ENCODE measurements around the gene IRGQ. TPM values are rescaled to one million over a fixed set of nuclear protein-coding genes. Genes with fewer than 3 reads are reported as not detected.

The IRGQ gene
- total and polyA plus RNA-seq, 2 experiments from 2014 or later: 5.7 to 19.9 TPM

- peaks cover 8% of the 10 kb centered on the region; the same call in 1 of the 2 replicates for H3K4me1 ChIP-seq (ENCODE audit: insufficient read depth)
- no peak overlapping the region for H3K27ac ChIP-seq
- H3K9me3 ChIP-seq (ENCODE audit: low read depth): no peaks in the 10 kb centered on the region
- H2AFZ ChIP-seq: no peak overlapping the region
- H3F3A ChIP-seq (ENCODE audit: insufficient read depth): peaks cover 25% of the 10 kb centered on the region
- no peak for TF ChIP-seq EZH2 (IDR thresholded peaks at IDR 0.05; ENCODE audit: insufficient read depth, poor library complexity, severe bottlenecking)
- no peak for TF ChIP-seq EZH2phosphoT487 (IDR thresholded peaks at IDR 0.05; ENCODE audit: insufficient read depth, low read depth)
- no peaks in the 10 kb centered on the region for H4K20me1 ChIP-seq (ENCODE audit: insufficient read depth)
- no peaks in the 10 kb centered on the region for H3K27me3 ChIP-seq (replicated peaks; ENCODE audit: insufficient read depth)
- H3K9me2 ChIP-seq (ENCODE audit: insufficient read depth): no peaks in the 10 kb centered on the region
- in situ Hi-C loops (cut with MboI): no loop called here
- H3K79me2 ChIP-seq (ENCODE audit: insufficient read depth): peaks cover 24% of the 10 kb centered on the region
- WGBS, 2 experiments (ENCODE audit: low coverage in 1 of 2, low lambda C conversion rate in 2 of 2, missing lambda C conversion rate in 2 of 2): 77 to 79% methylated on average over 9 of the region's 9 CpGs
- H3K36me3 ChIP-seq (ENCODE audit: low read depth): no peaks in the 10 kb centered on the region
- no peak overlapping the region for H3K9ac ChIP-seq
- no peak overlapping the region for H3K4me3 ChIP-seq
- DNase-seq: no peak
- no peak overlapping the region for H3K4me2 ChIP-seq (ENCODE audit: unreplicated experiment)
Measured at GRCh38 chr19:43564800-43565199, 31.1 kb downstream of the IRGQ start.

GRCh38 chr19:43563816-43564457 lies 32.0 kb downstream of the IRGQ start:
- Histone ChIP-seq H2AFZ (no peak overlapping the region), H3K4me2 (ENCODE audit: unreplicated experiment) (no peak overlapping the region), H3K4me3 (no peak overlapping the region), H3K27me3 (replicated peaks; ENCODE audit: insufficient read depth) (no peaks in the 10 kb centered on the region), H3K9me2 (ENCODE audit: insufficient read depth) (no peaks in the 10 kb centered on the region), H4K20me1 (ENCODE audit: insufficient read depth) (no peaks in the 10 kb centered on the region), H3K4me1 (ENCODE audit: insufficient read depth) (peaks cover 8% of the 10 kb centered on the region; the same call in 1 of the 2 replicates), H3F3A (ENCODE audit: insufficient read depth) (peaks cover 25% of the 10 kb centered on the region), H3K9ac (no peak overlapping the region), H3K36me3 (ENCODE audit: low read depth) (no peaks in the 10 kb centered on the region), H3K79me2 (ENCODE audit: insufficient read depth) (peaks cover 16% of the 10 kb centered on the region), H3K27ac (no peak overlapping the region), H3K9me3 (ENCODE audit: low read depth) (no peaks in the 10 kb centered on the region)
- WGBS, 2 experiments (ENCODE audit: low coverage in 1 of 2, low lambda C conversion rate in 2 of 2, missing lambda C conversion rate in 2 of 2): 89 to 91% methylated on average over 10 of the region's 10 CpGs
- no peak for DNase-seq
- in situ Hi-C loops (cut with MboI): no loop called here
- no peak for TF ChIP-seq EZH2phosphoT487 (IDR thresholded peaks at IDR 0.05; ENCODE audit: insufficient read depth, low read depth)
- no peak for TF ChIP-seq EZH2 (IDR thresholded peaks at IDR 0.05; ENCODE audit: insufficient read depth, poor library complexity, severe bottlenecking)

GRCh38 chr19:43562698-43563241 lies 33.2 kb downstream of the IRGQ start:
- Histone ChIP-seq H3F3A (ENCODE audit: insufficient read depth) (peaks cover 29% of the 10 kb centered on the region), H3K4me1 (ENCODE audit: insufficient read depth) (peaks cover 8% of the 10 kb centered on the region; the same call in 1 of the 2 replicates), H3K4me2 (ENCODE audit: unreplicated experiment) (peak overlapping the region; percentile 10), H4K20me1 (ENCODE audit: insufficient read depth) (no peaks in the 10 kb centered on the region), H3K27me3 (replicated peaks; ENCODE audit: insufficient read depth) (no peaks in the 10 kb centered on the region), H3K9me3 (ENCODE audit: low read depth) (no peaks in the 10 kb centered on the region), H3K9ac (peak overlapping the region; percentile 22; the same call in 1 of the 2 replicates), H3K9me2 (ENCODE audit: insufficient read depth) (no peaks in the 10 kb centered on the region), H3K36me3 (ENCODE audit: low read depth) (no peaks in the 10 kb centered on the region), H3K4me3 (no peak overlapping the region), H3K79me2 (ENCODE audit: insufficient read depth) (0 out of 2 replicates have a peak, but pooled peaks cover 5% of the 10 kb centered on the region), H3K27ac (peak overlapping the region; percentile 71), H2AFZ (no peak overlapping the region)
- WGBS, 2 experiments (ENCODE audit: low coverage in 1 of 2, low lambda C conversion rate in 2 of 2, missing lambda C conversion rate in 2 of 2): 39 to 40% methylated on average over 14 of the region's 14 CpGs
- TF ChIP-seq EZH2phosphoT487 (IDR thresholded peaks at IDR 0.05; ENCODE audit: insufficient read depth, low read depth): no peak
- no peak for TF ChIP-seq EZH2 (IDR thresholded peaks at IDR 0.05; ENCODE audit: insufficient read depth, poor library complexity, severe bottlenecking)
- in situ Hi-C loops (cut with MboI): no loop called here
- DNase-seq: peak; percentile 88

GRCh38 chr19:43562226-43562697 lies 33.7 kb downstream of the IRGQ start:
- H3K4me3 ChIP-seq: no peak overlapping the region
- H3K9me3 ChIP-seq (ENCODE audit: low read depth): no peaks in the 10 kb centered on the region
- peaks cover 8% of the 10 kb centered on the region; the same call in 1 of the 2 replicates for H3K4me1 ChIP-seq (ENCODE audit: insufficient read depth)
- no peaks in the 10 kb centered on the region for H3K9me2 ChIP-seq (ENCODE audit: insufficient read depth)
- no peak overlapping the region for H3K4me2 ChIP-seq (ENCODE audit: unreplicated experiment)
- WGBS, 2 experiments (ENCODE audit: low coverage in 1 of 2, low lambda C conversion rate in 2 of 2, missing lambda C conversion rate in 2 of 2): 70 to 76% methylated on average over 6 of the region's 6 CpGs
- no peaks in the 10 kb centered on the region for H3K27me3 ChIP-seq (replicated peaks; ENCODE audit: insufficient read depth)
- H3K9ac ChIP-seq: no peak overlapping the region
- H3F3A ChIP-seq (ENCODE audit: insufficient read depth): peaks cover 31% of the 10 kb centered on the region
- TF ChIP-seq EZH2phosphoT487 (IDR thresholded peaks at IDR 0.05; ENCODE audit: insufficient read depth, low read depth) (no peak), EZH2 (IDR thresholded peaks at IDR 0.05; ENCODE audit: insufficient read depth, poor library complexity, severe bottlenecking) (no peak)
- H3K27ac ChIP-seq: peak overlapping the region; percentile 71
- H2AFZ ChIP-seq: no peak overlapping the region
- in situ Hi-C loops (cut with MboI): no loop called here
- H3K79me2 ChIP-seq (ENCODE audit: insufficient read depth): 0 out of 2 replicates have a peak, but pooled peaks cover 5% of the 10 kb centered on the region
- H4K20me1 ChIP-seq (ENCODE audit: insufficient read depth): no peaks in the 10 kb centered on the region
- DNase-seq: no peak
- no peaks in the 10 kb centered on the region for H3K36me3 ChIP-seq (ENCODE audit: low read depth)

All from GM23248 (cell line).